Skeletal muscle cell (primary cell): Measurements from ENCODE around the gene TM9SF4.

Source experiments
- DNase-seq: peaks from one replicate; pipeline ENCODE4 v3.0.0-alpha.2; 2010; ENCODE audit warnings: low read depth
- H3K4me3 ChIP-seq: 2 replicates; pipeline ENCODE4 v1.5.1; 2011; ENCODE audit warnings: low read depth, mild to moderate bottlenecking, control low read depth, low read length, moderate library complexity

TM9SF4 gene

DNA sequence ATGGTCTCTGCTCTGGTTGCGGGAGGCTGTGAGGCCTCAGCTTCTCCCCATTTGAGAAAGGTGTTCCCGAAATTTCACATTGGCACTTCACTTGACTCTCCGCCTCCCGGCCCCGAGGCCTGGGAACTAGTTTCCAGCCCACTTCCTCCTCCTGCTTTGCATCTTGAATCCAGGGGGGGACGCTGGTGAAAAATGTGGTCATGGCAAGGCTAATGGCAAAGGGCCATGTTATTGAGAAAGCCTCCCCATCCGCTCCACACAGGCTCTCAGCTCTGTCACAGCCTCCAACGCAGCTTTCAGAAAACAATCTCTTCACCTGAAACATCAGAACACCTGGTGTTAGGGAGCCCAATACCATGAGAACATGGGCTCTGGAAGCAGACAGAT, 92.5 kb downstream of the TM9SF4 start:
- no peak for DNase-seq
- H3K4me3 ChIP-seq, result no peak overlapping the region

DNA sequence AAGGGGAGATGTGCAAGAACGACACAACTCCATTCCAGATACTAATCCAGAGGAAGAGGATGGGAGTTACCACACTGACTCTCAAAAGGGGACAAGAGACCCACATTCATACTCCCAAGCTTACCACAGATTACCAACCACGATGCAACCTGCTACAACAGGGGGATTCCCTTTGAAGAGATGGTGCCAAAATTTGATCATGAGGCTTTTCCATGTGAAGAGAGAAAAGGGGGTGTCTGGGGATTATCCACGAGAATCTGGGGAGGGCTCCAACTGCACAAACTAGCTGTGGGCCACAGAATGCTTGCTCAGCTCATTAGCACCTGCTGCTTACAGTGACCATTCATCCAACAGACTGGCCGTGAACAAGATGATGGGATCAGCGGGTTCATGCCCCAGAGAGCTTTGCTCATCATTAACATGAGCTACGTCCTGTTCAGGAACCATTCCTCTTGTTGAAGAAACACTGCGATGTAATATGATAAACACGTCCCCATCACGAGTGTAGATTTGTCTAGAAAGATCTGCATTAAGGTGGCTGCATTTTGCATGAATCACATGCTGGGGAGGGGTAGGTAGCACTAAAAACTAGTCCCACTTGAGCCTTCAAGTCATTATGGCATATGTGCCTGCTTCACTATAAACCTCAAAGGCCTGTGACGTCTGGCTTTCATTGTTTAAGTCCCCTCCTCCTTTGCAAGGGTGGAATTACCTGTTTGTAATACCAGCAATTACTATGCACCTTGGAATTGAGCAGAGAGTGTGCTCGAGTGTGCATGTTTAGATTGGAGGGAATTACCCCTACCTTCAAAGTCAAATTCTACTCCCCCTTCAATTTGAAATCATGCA, 94.1 kb downstream of the TM9SF4 start:
- DNase-seq, result no peak
- H3K4me3 ChIP-seq, result no peak overlapping the region

DNA sequence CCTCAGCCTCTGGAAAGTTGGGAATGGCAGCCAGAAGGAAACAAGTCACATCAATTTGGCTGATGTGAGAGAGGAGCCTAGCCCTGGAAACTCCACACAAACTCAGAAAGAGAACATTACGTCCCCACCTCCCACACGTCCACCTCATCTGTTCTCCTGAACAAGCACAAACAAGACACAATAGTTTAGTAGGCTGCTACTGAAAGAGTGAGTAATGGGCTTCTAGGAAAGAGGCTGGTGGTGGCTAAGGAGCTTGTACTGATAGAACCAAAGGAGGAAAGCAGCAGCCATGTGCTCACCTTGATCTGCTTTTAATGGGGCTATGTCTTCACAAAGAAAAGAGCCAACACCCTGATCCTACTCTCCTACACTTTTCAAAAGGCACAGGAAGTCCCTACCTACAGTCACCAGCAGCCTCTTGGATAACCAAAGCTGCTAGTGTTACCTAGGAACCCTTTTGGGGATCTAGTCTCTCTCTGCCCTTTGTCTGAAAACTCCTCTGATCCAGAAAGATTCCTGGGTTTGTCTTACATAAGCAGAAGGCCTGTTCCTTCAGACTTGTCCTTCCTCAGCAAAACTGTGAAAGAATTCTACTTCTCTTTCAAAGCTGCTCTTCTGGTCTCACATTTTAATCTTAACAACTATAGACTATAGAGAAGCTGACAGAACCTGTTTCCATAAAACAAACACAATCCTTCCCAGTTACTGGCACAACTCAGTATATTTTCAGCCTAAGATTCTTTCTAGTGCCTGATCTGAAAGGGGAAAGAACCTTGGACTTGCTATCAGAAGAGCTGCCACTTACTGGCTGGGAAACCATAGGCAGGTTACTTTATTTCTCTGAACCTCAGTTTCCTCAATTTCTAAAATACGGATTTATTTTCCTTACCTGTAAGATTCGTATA, 94.9 kb downstream of the TM9SF4 start:
- H3K4me3 ChIP-seq, result no peak overlapping the region

DNA sequence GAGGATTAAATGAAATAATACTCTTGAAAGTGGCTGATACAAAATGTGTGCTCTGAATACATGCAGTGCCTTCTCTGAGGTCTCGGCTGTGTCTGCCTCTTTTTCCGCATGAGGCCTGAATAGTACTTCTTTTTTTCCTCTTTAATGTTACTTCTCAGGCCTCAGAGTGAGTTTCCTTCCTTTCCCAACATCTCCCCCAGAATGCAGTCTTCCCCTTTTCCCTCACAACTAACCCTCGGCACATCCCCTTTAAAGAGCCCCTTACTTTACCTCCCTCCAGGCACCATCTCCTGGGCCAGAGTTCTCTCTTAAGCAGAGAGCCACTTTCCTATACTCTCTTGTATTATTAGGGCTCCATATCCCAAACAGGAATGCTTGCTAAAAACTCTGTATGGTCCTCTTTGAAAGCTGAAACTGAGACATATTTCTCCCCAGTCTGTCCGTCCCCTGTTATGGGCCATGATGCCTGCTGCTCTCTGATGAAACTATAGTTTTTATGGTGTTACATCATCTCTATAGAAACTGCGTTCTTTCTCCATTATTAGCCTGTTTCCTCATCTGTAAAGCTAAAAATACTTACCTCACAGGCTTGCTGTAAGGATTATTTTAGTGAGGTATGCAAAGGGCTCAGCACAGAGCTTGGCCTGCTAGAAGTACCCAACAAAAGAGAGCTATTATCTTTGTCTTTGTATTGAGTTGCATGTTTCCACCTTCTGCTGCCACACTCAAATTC, 95.8 kb downstream of the TM9SF4 start:
- DNase-seq, result peak; percentile 21
- H3K4me3 ChIP-seq, result no peak overlapping the region

More for the DNA sequence above, 94.9 kb downstream of the TM9SF4 start:
- DNase-seq, result peak; percentile 57

DNA sequence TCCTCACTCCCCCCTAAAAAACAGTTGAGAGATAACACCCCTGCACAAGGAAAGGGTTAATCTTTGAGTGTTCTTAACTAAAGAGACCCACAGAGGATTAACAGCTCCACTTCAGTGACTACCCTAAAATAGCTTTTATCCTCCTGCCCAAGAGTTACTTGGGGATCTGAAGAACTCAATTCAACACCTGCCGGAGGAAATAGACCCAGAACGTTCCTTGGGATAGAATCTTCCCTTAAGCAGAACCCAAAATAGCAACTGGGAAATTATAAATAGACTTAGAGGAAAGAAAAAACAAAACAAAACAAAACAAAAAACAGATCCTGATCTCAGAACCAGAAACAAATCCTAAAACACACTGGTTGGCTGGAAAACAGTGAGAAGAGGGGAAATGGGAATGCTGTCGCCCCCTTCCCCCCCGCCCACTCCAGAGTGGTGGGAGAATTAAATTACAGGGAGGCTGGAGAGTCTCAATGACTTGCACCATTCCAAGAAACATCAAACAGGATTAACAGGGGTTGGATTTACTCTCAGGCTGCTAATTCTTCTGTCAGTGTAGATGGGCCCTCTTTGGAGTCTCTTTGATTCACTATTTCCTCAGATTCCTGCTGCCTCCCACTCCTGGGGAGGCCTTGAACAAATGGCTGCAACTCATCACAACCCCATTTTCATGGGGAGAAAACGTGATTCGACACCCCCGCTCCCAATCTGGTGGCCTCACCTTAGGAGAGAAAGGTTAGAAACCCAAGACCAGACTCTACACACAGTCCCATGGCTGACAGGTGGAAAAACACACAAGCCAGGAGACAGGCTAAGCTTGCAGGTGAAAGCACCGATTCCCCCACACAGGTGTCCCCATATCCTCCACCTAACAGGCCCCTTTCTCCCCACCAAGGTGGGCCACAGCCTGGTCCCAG, 96.6 kb downstream of the TM9SF4 start:
- no peak for DNase-seq
- peak overlapping the region; percentile 91 for H3K4me3 ChIP-seq

DNA sequence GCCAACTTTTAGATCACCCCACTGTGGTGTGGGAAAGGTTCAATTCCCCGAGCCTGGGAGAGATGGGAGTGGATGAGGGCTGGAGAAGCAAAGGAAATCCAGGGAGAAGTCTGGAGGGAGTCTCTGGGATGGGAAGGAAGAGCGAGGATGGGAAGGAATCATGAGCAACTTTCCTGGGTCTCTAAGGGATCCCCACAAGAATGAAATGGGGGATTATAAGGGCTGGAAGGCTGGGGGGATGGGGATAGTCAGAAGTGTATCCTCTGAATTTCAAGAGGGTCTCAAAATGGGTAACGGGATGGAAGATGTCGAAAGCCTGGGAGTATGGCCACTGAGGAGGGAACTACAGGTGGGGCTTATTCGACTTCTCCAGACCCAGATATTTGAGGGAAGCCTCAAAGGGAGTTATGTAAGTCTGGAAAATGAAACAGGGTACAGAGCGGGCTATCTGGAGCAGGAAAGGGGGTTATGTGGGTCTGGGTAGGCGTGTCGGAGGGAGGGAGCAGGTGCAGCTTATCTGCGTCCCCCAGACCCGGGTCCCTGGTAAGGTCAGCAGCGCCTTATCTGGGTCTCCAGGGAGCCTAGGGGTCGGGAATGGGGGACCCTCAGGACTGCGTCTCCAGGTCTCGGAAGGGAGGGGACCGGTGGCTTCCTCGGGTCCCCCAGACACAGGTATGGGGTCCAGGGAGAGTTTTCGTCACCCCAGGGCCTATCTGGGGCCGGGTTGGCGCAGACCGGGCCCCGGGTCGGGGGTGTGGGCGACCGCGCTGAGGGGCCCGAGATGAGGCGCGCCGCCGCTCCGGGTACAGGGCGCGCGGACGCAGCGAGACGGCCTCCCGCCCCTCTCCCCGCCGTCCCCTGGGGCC, 97.5 kb downstream of the TM9SF4 start:
- no peak for DNase-seq
- H3K4me3 ChIP-seq, result peak overlapping the region; percentile 91

DNA sequence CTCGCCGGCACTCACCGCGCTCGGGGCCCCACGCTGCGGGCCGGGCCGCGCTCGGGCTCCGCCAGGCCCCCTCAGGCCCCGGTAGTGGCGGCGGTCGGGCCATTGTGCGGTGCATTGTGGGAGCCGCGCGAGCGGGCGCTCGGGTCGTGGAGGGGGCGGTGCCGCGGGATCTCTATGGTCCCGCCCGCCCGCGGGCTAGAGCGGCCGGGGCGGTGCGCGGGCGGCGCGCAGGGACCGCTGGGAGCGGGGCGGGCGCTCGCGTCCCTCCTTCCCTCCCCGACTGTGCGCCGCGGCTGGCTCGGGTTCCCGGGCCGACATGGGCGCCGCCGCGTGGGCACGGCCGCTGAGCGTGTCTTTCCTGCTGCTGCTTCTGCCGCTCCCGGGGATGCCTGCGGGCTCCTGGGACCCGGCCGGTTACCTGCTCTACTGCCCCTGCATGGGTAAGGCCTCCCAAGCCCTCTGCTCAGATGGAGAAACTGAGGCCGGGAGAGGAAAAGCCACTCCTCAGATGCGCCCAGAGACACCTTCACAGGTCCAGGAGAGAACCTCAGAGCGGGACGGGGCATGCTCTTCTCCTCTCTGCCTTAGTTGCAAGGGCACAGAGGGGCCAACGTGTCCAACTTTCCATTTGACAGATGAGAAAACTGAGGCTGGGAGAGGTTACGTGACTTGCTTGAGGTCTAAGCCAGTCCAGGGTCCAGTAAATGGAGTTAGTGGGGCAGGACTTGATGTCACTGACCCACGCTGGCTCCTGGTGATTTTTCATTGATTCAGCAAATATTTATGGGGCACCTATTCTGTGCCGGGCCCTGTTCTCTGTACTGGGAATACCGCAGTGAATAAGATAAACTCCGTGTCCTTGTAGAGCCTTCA, 98.3 kb downstream of the TM9SF4 start, which contains the start of the genes PLAGL2 and POFUT1:
TSS of gene PLAGL2 (minus strand) at position 118 of the 873 bp plus-strand sequence. CDS start 5,565 bp downstream, outside the sequence.
TSS of gene POFUT1 (plus strand) at position 255 of the 873 bp plus-strand sequence. CDS start at position 317, 62 bp downstream.
- peak within 1 kb of the TSS; percentile 91 for H3K4me3 ChIP-seq
- peak; percentile 61 for DNase-seq

DNA sequence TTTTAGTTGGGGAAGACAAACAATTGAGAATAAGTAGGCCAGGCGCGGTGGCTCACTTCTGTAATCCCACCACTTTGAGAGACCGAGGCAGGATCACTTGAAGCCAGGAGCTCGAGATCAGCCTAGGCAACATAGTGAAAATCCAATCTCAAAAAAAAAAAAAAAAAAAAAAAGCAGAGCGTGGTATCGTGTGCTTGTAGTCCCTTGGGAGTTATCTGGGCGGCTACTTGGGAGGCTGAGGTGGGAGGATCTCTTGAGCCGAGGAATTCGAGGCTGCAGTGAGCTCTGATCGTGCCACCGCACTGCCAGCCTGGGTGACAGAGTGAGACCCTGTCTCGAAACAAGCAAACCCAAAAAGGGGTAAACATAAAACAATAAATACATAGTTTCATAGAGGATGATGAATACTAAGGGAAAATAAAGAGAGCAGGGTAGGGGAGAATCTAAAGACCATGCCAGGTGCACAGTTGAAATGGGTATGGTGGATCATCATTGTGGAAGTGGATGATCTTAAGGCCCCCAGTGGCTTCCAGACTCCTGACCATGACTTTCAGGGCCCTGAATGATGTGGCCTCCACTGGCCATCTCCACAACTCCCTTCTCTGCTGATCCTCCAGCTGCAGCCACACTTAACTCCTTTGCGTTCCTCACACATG, 99.1 kb downstream of the TM9SF4 start:
- no peak for DNase-seq
- peak overlapping the region; percentile 91 for H3K4me3 ChIP-seq

DNA sequence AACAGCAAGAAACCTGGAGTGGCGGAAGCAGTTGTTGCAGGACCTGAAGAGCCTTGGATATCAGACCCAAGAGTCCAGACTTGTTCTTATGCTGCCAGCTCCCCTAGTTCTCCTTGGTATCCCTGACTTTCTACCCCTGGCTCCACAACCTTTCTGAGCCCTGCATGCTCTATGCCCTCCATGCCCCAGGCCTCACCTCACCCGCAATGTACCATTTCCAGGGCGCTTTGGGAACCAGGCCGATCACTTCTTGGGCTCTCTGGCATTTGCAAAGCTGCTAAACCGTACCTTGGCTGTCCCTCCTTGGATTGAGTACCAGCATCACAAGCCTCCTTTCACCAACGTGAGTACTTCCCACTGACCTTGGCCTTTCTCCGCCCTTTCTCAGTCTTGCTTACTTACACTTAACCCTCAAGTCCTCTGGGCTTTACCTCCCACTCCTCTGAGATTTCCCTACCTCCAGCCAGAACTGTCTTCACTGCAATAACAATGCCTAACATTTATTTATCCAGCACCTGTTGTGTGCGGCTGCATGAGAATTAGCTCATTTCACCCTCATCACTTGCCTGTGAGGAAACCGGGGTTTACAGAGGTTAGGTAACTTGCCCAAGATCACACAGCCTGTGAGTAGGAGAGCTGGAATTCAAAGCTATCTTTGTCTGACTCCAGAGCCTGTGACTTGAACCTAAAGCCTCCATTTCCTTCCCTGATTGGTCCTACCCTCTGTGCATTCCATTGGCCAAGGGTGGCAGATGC, 100.5 kb downstream of the TM9SF4 start:
- no peak overlapping the region for H3K4me3 ChIP-seq
- no peak for DNase-seq

DNA sequence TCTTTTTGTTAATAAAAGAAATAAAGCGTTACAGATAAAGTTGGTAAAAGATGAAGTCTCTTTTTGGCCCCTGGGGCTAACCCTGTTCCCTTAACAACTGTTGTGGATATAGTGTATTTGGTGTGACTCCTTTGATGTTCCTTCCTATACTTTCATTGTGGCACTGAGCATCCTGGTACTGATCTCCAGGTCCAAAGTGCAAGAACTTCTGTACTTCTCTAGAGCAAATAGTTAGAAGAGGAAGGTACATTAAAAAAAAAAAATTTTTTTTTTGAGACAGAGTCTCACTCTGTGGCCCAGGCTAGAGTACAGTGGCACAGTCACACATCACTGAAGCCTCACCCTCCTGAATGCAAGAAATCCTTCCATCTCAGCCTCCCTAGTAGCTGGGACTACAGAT, 104.4 kb downstream of the TM9SF4 start:
- H3K4me3 ChIP-seq, result no peak overlapping the region
- no peak for DNase-seq

DNA sequence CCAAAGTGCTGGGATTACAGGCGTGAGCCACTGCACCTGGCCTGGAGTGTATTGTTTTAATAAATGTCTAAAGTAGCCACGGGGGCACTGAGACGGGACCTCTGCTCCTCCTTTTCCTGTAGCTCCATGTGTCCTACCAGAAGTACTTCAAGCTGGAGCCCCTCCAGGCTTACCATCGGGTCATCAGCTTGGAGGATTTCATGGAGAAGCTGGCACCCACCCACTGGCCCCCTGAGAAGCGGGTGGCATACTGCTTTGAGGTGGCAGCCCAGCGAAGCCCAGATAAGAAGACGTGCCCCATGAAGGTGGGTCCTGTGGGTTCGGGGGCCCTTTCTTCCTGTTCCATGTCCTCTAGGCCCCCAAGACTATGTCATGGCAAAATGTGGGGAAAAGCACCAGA, 105.6 kb downstream of the TM9SF4 start:
- no peak for DNase-seq
- no peak overlapping the region for H3K4me3 ChIP-seq

DNA sequence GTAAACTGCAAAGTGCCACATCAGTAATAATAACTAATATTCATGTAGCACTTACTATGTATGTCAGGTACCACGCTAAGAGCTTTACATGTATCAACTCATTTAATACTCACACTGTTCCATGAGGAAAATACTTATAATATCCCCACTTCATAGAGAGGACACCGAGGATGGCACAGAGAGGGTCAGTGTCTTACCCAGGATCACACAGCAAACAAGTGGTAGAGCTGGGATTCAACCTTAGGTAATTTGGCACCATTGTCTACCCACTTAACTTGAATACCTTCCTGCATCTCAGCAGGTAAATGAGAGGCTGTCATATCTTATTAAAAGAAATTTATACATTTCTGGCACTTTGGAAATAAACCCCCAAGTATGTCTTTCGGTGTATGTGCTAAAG, 106.2 kb downstream of the TM9SF4 start:
- H3K4me3 ChIP-seq, result no peak overlapping the region
- DNase-seq, result no peak

DNA sequence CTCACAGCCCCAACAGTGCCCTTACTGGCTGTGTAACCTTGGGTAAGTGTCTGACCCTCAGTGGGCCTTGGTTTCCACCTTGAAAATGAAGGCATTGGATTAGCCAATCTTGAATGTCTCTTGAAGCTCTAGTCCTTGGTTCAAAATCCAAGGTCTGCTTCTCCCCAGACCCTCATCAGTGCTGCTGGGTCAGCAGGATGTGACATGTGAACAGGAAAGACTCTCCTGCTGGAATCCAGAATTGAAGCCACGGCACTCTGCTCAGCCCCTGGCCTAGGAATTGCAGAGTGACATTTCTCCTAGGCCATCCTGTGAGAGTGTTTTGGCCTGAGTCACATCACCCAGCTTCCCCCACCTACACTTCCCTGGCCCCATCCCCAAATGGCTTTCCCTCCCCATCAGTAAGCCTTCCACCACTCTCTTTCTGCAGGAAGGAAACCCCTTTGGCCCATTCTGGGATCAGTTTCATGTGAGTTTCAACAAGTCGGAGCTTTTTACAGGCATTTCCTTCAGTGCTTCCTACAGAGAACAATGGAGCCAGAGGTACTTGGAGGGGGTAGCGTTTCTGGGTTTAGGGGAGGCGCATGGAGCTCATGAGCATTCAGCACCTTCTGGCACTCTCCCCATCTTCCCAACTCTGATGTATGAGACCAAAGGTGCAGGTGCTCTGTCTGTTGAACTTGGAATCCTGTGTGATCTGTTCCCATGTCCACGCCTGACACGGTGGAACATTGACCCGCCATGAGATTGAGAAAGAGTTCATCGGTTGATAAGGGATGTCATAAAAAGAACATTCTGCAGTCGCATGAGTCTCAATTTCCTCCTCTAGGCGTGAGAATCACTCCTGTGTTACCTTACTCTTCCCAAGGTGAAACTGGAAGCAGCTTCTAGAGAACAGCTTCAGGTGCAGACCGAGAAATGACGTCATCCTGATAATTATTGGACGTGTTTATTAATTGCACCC, 106.9 kb downstream of the TM9SF4 start:
- DNase-seq, result no peak

More for the DNA sequence above, 106.9 kb downstream of the TM9SF4 start:
- no peak overlapping the region for H3K4me3 ChIP-seq
